OCI-LY1 (cell line): ENCODE data around the gene ANTXR1.

Experiments
- H2AFZ ChIP-seq: fragments of 200-600 bp; sonication (generic), shearing (Covaris generic); 2 replicates; pipeline ENCODE4 v1.6.0; 2014; ENCODE audit warnings: antibody characterized with exemption, mild to moderate bottlenecking, low read length
- H3F3A ChIP-seq: fragments of 200-600 bp; sonication (generic), shearing (Covaris generic); 2 replicates; pipeline ENCODE4 v1.6.0; 2014; ENCODE audit warnings: mild to moderate bottlenecking, antibody characterized with exemption, low read length, moderate library complexity; ENCODE audit not compliant: insufficient read depth
- H3K27ac ChIP-seq: fragments of 200-600 bp; sonication (generic); 2 replicates; pipeline ENCODE4 v1.5.1; 2014; ENCODE audit warnings: low read length, mixed run types, mild to moderate bottlenecking, low read depth; ENCODE audit not compliant: poor library complexity, severe bottlenecking
- H3K27me3 ChIP-seq: fragments of 200-600 bp; sonication (generic); 2 replicates; pipeline ENCODE4 v1.6.0; 2014; ENCODE audit warnings: antibody characterized with exemption, mild to moderate bottlenecking, low read length, moderate library complexity; ENCODE audit not compliant: insufficient read depth
- H3K36me3 ChIP-seq: fragments of 200-600 bp; sonication (generic); 2 replicates; pipeline ENCODE4 v1.6.1; 2014; ENCODE audit warnings: mild to moderate bottlenecking, antibody characterized with exemption, low read length, moderate library complexity, mixed read lengths; ENCODE audit not compliant: insufficient read depth
- H3K4me1 ChIP-seq: fragments of 200-600 bp; sonication (generic); 2 replicates; pipeline ENCODE4 v1.5.1; 2014; ENCODE audit warnings: mild to moderate bottlenecking, low read length, moderate library complexity; ENCODE audit not compliant: insufficient read depth, severe bottlenecking
- H3K4me2 ChIP-seq: fragments of 200-600 bp; sonication (generic), shearing (Covaris generic); 2 replicates; pipeline ENCODE4 v1.6.1; 2014; ENCODE audit warnings: low read length
- H3K4me3 ChIP-seq: fragments of 200-600 bp; sonication (generic); 2 replicates; pipeline ENCODE4 v1.5.1; 2014; ENCODE audit warnings: low read length, low read depth, mild to moderate bottlenecking, mixed read lengths; ENCODE audit not compliant: poor library complexity, severe bottlenecking
- H3K79me2 ChIP-seq: fragments of 200-600 bp; shearing (Covaris generic); 2 replicates; pipeline ENCODE4 v1.6.1; 2016; ENCODE audit warnings: mixed run types, low read length, mixed read lengths; ENCODE audit not compliant: insufficient read depth
- H3K9ac ChIP-seq: fragments of 200-600 bp; sonication (generic), shearing (Covaris generic); 2 replicates; pipeline ENCODE4 v1.6.1; 2014; ENCODE audit warnings: mild to moderate bottlenecking, low read length, mixed read lengths
- H3K9me2 ChIP-seq: fragments of 200-600 bp; sonication (generic), shearing (Covaris generic); 2 replicates; pipeline ENCODE4 v1.6.1; 2014; ENCODE audit warnings: low read depth, mild to moderate bottlenecking, low read length, mixed read lengths
- H3K9me3 ChIP-seq: fragments of 200-600 bp; shearing (Covaris generic); 2 replicates; pipeline ENCODE4 v1.6.1; 2014; ENCODE audit warnings: low read length, mixed read lengths
- H4K20me1 ChIP-seq: fragments of 200-600 bp; sonication (generic), shearing (Covaris generic); 2 replicates; pipeline ENCODE4 v1.6.0; 2016; ENCODE audit warnings: mild to moderate bottlenecking, low read length; ENCODE audit not compliant: insufficient read depth
- EZH2 ChIP-seq: fragments of 200-600 bp; sonication (generic), shearing (Covaris generic); IDR thresholded peaks from 2 replicates; pipeline ENCODE4 v1.8.0; 2017; ENCODE audit warnings: borderline replicate concordance, mixed run types, mild to moderate bottlenecking, antibody characterized with exemption, low read length, moderate library complexity, mixed read lengths
- TF ChIP-seq, protein P1 (sequence below): fragments of 200-600 bp; sonication (generic), shearing (Covaris generic); IDR thresholded peaks from 2 replicates; pipeline ENCODE4 v1.5.1; 2017; ENCODE audit warnings: mild to moderate bottlenecking, antibody characterized with exemption, low read length, moderate library complexity, mixed read lengths

ANTXR1 gene

DNA sequence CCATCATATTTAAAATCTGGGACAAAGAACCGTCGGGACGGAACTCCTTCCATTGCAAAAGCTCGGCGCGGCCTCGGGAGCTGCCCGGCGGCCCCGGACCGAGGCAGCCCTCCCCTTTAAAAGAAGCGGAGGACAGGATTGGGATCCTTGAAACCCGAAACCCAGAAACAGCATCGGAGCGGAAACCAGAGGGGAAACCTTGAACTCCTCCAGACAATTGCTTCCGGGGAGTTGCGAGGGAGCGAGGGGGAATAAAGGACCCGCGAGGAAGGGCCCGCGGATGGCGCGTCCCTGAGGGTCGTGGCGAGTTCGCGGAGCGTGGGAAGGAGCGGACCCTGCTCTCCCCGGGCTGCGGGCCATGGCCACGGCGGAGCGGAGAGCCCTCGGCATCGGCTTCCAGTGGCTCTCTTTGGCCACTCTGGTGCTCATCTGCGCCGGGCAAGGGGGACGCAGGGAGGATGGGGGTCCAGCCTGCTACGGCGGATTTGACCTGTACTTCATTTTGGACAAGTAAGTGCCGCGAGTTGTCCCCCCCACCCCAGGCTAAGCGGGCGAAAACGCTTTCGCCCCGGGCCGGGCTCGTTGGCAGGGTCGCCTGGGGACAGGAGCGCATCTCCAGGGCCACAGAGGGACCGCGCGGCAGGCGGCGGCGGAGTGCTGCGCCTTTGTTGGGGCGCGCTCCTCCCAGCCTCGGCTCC lies at the start of gene ANTXR1:
Gene ANTXR1 (plus strand): TSS at position 38 of the 698 bp plus-strand sequence. CDS start 321 bp downstream, at position 359.
- Histone ChIP-seq H3K4me3 (no peak within 1 kb of the TSS), H3K36me3 (no peaks in the 10 kb centered on the region), H3K4me2 (no peak within 1 kb of the TSS), H3K27ac (no peak within 1 kb of the TSS), H2AFZ (no peak within 1 kb of the TSS), H3K9ac (no peak within 1 kb of the TSS), H4K20me1 (no peaks in the 10 kb centered on the region), H3K79me2 (no peaks in the 10 kb centered on the region), H3K4me1 (no peaks in the 10 kb centered on the region), H3F3A (no peaks in the 10 kb centered on the region), H3K27me3 (peaks cover 5% of the 10 kb centered on the region; the same call in 1 of the 2 replicates), H3K9me2 (no peaks in the 10 kb centered on the region), H3K9me3 (no peaks in the 10 kb centered on the region)
- no peak for TF ChIP-seq EZH2
- TF ChIP-seq, protein P1, sequence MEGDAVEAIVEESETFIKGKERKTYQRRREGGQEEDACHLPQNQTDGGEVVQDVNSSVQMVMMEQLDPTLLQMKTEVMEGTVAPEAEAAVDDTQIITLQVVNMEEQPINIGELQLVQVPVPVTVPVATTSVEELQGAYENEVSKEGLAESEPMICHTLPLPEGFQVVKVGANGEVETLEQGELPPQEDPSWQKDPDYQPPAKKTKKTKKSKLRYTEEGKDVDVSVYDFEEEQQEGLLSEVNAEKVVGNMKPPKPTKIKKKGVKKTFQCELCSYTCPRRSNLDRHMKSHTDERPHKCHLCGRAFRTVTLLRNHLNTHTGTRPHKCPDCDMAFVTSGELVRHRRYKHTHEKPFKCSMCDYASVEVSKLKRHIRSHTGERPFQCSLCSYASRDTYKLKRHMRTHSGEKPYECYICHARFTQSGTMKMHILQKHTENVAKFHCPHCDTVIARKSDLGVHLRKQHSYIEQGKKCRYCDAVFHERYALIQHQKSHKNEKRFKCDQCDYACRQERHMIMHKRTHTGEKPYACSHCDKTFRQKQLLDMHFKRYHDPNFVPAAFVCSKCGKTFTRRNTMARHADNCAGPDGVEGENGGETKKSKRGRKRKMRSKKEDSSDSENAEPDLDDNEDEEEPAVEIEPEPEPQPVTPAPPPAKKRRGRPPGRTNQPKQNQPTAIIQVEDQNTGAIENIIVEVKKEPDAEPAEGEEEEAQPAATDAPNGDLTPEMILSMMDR, result no peak

DNA sequence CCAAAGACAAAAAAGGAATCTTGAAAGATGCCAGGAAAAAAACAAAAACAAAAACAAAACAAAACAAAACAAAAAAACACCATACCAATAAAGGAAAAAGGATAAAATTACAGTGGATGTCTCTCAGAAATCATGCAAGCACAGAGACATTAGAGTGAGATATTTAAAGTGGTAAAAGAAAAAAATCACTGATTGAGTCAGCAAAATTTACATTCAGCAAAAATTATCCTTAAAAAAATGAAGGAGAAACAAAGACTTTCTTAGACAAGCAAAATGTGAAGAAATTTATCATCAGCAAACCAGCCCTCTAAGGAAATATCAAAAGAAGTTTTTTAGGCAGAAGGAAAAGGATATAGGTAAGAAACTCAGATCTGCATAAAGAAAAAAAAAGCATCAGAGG lies 48.7 kb upstream of the ANTXR1 start:
- TF ChIP-seq, protein P1, result no peak
- TF ChIP-seq EZH2, result no peak
- no peaks in the 10 kb centered on the region for H3F3A ChIP-seq
- no peak overlapping the region for H3K4me3 ChIP-seq
- H3K9me2 ChIP-seq, result no peaks in the 10 kb centered on the region
- no peaks in the 10 kb centered on the region for H3K36me3 ChIP-seq
- H3K27me3 ChIP-seq, result no peaks in the 10 kb centered on the region
- no peak overlapping the region for H2AFZ ChIP-seq
- H3K27ac ChIP-seq, result no peak overlapping the region
- no peaks in the 10 kb centered on the region for H3K9me3 ChIP-seq
- H3K4me2 ChIP-seq, result no peak overlapping the region
- no peaks in the 10 kb centered on the region for H3K4me1 ChIP-seq
- H4K20me1 ChIP-seq, result no peaks in the 10 kb centered on the region
- H3K9ac ChIP-seq, result no peak overlapping the region
- no peaks in the 10 kb centered on the region for H3K79me2 ChIP-seq

GRCh38 chr2:68968221-68968620 lies 44.8 kb upstream of the ANTXR1 start:
- H3K4me2 ChIP-seq, result no peak overlapping the region
- H3K9me2 ChIP-seq, result no peaks in the 10 kb centered on the region
- no peak overlapping the region for H3K27ac ChIP-seq
- no peaks in the 10 kb centered on the region for H4K20me1 ChIP-seq
- TF ChIP-seq, protein P1, result no peak
- TF ChIP-seq EZH2, result no peak
- no peaks in the 10 kb centered on the region for H3K27me3 ChIP-seq
- H3K79me2 ChIP-seq, result no peaks in the 10 kb centered on the region
- no peak overlapping the region for H3K4me3 ChIP-seq
- no peak overlapping the region for H2AFZ ChIP-seq
- H3K9ac ChIP-seq, result no peak overlapping the region
- H3K36me3 ChIP-seq, result no peaks in the 10 kb centered on the region
- no peaks in the 10 kb centered on the region for H3F3A ChIP-seq
- no peaks in the 10 kb centered on the region for H3K9me3 ChIP-seq
- H3K4me1 ChIP-seq, result no peaks in the 10 kb centered on the region
